Activated CD4-positive, alpha-beta T cell treated with anti-CD3 and anti-CD28 coated beads, Interleukin-2, amount 50 U/mL, for 24 hours (primary cell): ENCODE data around the gene C1QTNF9.
"Not testable (repeated sequence)": the region's sequence is repeated elsewhere in the genome, so short reads cannot be mapped to it uniquely, and the experiment has no call there.

ENCODE experiments used
- DNase-seq, 2 donors: peaks; one replicate each; pipeline ENCODE4 v3.0.0-alpha.2; 2020; ENCODE audit warnings: low read depth in 1 of 2, low spot score in 1 of 2

Gene C1QTNF9

GRCh38 chr13:24319641-24320040 lies 10.3 kb downstream of the C1QTNF9 start:
- not testable (repeated sequence) for DNase-seq

- DNase-seq, result not testable (repeated sequence)
Measured at GRCh38 chr13:24321416-24321815, 12.0 kb downstream of the C1QTNF9 start.

- DNase-seq, result not testable (repeated sequence)
Measured at GRCh38 chr13:24322470-24322869, 13.1 kb downstream of the C1QTNF9 start.

GRCh38 chr13:24323036-24323738 lies 13.8 kb downstream of the C1QTNF9 start:
- no peak for DNase-seq

GRCh38 chr13:24323739-24324075 lies 14.3 kb downstream of the C1QTNF9 start:
- DNase-seq, result no peak

GRCh38 chr13:24327598-24327997 lies 18.2 kb downstream of the C1QTNF9 start:
- DNase-seq, result not testable (repeated sequence)

- DNase-seq, result no peak
Measured at GRCh38 chr13:24328145-24328544, 18.8 kb downstream of the C1QTNF9 start.

- no peak for DNase-seq
Measured at GRCh38 chr13:24338721-24339120, 29.3 kb downstream of the C1QTNF9 start.

GRCh38 chr13:24339937-24340607 lies 30.7 kb downstream of the C1QTNF9 start:
- no peak for DNase-seq

- DNase-seq, result no peak
Measured at GRCh38 chr13:24340608-24340955, 31.2 kb downstream of the C1QTNF9 start.

GRCh38 chr13:24341439-24341838 lies 32.1 kb downstream of the C1QTNF9 start:
- DNase-seq, result no peak

- no peak for DNase-seq
Measured at GRCh38 chr13:24348385-24348784, 39.0 kb downstream of the C1QTNF9 start.

GRCh38 chr13:24348797-24349515 lies 39.6 kb downstream of the C1QTNF9 start:
- DNase-seq, result no peak

GRCh38 chr13:24349778-24350664 lies 40.6 kb downstream of the C1QTNF9 start:
- DNase-seq, result not testable (repeated sequence)

GRCh38 chr13:24351423-24351822 lies 42.0 kb downstream of the C1QTNF9 start:
- DNase-seq, result no peak

- DNase-seq, result no peak
Measured at GRCh38 chr13:24353736-24354135, 44.4 kb downstream of the C1QTNF9 start.

GRCh38 chr13:24355103-24355502 lies 45.7 kb downstream of the C1QTNF9 start:
- DNase-seq, result no peak

- no peak for DNase-seq
Measured at GRCh38 chr13:24356270-24356669, 46.9 kb downstream of the C1QTNF9 start.

GRCh38 chr13:24356837-24357236 lies 47.5 kb downstream of the C1QTNF9 start:
- DNase-seq, result no peak

- no peak for DNase-seq
Measured at GRCh38 chr13:24357756-24358155, 48.4 kb downstream of the C1QTNF9 start.

- DNase-seq, result not testable (repeated sequence)
Measured at GRCh38 chr13:24358836-24359235, 49.5 kb downstream of the C1QTNF9 start.
